Activated CD4-positive, alpha-beta T cell treated with anti-CD3 and anti-CD28 coated beads, Interleukin-2, amount 50 U/mL, for 16 hours (primary cell): ENCODE measurements around the gene IFNAR1.
A peak's percentile ranks its signal among the peaks of the same experiment; 100 is the strongest.
"Not testable (repeated sequence)": the region's sequence is repeated elsewhere in the genome, so short reads cannot be mapped to it uniquely, and the experiment has no call there.

Experiments used
- DNase-seq: peaks from one replicate; pipeline ENCODE4 v3.0.0-alpha.2; 2020

IFNAR1 gene

DNA sequence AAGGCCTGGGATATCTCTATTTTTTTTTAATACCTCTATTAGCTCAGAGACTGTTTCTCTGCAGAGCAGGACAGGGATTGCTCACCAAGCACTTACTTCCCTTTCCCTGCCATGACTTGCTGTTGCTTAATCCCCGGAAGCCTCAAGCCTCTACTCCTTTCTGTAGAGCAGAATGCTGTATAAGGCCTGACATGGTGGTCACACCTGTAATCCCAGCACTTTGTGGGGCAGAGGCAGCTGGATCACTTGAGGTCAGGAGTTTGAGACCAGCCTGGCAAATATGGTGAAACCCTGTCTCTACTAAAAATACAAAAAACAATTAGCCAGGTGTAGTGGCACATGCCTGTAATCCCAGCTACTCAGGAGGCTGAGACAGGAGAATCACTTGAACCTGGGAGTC, 55.2 kb downstream of the IFNAR1 start:
- not testable (repeated sequence) for DNase-seq

DNA sequence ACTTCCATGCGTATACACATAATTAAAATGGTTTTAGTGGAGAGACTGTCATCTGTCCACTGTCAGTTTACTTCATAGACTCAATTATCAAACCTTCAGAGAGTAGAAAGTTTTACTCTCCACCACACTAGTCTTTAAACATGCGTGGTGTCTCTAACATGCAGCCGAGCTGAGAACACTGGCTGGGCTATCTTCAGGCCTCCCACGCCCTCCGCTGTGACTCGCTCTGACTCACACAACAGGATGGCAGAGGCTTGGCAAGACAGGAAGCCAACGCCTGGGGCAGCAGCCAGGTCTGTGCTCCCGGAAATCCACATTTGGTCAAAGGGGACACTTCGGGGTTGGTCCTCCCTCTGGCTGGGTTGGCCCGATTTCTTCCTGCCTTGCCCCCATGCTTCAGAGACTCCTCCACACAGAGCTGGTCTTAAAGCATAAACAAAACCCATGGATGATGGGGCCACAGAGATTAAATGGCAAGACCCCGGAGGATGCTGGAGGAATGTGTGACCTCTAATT, 55.8 kb downstream of the IFNAR1 start:
- DNase-seq, result peak; percentile 92

DNA sequence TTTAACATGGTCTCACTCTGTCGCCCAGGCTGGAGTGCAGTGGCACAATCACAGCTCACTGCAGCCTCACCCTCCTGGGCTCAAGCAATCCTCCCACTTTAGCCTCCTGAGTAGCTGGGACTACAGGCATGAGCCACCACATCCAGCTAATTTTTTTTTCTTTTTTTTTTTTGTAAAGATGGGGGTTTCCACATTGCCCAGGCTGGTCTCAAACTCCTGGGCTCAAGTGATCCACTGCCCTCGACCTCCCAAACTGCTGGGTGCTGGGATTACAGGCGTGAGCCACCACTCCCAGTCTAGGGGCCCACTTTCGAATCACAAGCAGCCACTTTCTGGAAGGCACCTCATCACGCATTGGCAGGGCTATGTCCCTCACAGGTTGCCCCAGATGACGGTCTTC, 56.6 kb downstream of the IFNAR1 start:
- not testable (repeated sequence) for DNase-seq

DNA sequence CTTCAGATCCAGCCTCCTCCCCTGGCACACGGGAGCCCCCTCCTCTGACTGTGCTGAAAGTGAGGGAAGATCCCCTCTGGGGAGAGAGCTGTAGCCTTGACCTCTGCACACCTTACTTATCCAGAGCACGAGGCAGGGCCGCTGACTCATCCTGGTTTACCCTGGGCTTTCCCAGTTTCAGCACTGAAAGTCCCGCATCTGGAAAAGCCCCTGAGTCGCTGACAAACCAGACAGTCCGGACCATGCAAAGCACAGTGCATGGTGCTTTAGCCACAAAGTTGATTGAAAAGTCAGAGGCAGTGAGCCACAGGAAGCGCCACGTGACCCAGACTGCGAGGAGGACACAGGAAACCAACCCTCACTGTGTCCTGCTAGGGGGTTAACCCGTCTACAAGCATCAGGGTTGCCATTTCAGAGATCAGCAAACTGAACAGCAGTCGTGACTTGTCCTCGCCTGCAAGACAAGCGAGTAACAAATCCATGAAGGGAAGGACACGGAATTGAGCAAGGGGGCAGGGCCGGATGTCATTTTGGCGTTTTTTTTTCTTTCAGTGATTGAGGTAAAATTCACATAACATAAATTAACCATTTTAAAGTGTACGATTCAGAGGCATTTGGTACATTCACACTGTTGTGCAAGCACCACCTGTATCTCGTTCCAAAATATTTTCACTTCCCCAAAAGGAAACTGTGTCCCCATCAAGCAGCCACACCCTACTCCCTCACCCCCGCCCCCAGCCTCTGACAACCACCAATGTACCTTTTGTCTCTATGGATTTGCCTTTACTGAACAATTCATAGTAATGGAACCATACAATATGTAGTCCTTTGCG, 58.5 kb downstream of the IFNAR1 start:
- peak; percentile 77 for DNase-seq

DNA sequence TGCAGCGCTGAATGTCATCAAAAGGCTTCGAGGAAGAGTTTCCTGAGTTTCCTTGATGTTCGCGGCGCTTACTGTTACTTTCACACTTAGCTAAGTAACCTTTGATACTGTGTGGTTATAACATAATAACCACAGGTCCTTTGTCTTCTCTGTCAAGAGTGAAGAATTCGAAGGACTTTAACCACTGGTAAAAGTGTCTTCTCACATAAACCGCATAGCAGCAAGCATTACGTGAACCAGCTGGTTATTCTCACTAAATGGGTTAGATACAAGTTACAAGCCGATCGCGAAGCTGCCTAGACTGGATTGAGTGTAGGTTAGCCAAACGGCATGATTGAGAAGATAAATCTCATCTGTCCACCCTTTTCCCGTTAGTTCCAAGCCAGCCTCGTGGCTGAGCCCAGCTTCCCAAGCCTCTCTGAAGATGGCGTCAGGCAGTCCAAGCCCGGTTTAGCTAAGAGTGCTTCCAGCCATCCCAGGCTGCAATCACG, 60.1 kb downstream of the IFNAR1 start:
- DNase-seq, result peak; percentile 77

DNA sequence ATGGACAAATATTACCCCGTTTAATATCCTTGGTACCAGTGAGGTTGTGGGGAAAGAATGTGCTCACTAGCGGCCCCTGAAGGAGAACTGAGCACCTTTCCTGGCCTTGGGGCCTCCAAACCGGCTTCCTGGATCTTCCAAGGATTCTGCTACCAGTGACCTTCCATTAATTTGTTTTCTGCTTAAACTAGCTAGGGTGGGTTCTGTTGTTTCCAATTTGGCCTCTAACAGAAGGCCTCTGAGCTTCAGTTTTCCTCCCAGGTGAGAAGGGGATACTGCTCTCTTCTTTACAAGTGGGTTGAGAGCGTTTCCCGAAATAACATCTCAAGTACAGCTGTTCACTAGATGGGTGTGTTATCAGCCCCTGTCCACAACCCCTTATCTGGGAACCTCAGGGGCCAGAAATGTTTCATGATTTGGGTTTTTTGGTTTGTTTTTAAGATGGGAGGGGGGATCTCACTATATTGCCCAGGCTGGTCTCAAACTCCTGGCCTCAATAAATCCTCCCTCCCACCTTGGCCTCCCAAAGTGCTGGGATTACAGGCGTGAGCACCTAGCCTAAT, 61.5 kb downstream of the IFNAR1 start:
- no peak for DNase-seq

DNA sequence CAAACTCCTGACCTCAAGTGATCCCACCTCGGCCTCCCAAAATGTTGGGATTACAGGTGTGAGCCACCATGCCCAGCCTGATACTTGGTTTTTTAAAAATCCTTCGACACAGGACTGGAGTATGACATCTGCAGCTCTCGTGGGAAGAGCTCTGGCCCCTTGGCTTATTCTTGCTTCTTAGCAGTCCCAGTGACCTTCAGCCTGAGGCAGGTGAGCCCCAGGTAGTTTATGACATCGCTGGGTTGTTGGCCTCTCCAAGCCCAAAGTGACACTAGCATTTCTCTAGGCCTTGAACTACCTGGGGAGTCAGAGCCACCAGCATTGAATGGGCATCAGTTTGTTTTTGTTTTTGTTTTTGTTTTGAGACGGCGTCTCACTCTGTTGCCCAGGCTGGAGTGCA, 62.5 kb downstream of the IFNAR1 start:
- no peak for DNase-seq

DNA sequence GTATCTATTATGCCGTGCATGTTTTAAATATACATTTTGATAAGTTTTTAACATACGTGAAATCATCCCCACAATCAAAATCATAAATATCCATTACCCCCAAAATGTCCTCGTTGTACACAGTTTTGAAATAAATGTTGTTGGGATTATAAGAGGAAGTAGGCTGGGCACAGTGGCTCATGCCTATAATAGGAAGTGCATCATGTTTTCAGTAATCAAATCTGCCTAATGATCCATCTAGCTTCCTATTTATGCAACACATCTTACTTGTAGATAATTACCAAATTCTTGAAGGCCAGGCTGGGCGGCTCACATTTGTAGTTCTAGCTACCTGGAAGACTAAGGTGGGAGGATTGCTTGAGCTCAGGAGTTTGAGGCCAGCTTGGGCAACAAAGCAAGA, 63.4 kb downstream of the IFNAR1 start:
- no peak for DNase-seq

DNA sequence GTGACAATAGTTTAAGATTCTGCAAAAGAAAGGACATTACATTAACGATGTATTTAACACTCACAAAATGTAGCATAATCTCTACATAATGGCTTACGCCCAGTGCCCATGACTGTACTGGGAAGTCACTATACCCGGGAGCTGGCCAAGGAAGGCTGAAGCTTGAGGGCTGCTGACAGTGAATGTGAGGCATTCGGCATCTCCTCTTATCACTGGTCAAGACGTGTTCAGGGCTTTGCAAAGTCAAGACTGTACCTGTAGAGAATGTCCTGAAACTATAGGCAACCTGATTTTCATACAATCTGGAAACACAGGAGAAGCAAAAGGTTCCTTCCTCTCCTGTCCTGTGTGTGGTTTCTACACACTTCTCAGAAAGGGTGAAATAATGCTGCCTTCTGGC, 65.7 kb downstream of the IFNAR1 start:
- DNase-seq, result no peak

DNA sequence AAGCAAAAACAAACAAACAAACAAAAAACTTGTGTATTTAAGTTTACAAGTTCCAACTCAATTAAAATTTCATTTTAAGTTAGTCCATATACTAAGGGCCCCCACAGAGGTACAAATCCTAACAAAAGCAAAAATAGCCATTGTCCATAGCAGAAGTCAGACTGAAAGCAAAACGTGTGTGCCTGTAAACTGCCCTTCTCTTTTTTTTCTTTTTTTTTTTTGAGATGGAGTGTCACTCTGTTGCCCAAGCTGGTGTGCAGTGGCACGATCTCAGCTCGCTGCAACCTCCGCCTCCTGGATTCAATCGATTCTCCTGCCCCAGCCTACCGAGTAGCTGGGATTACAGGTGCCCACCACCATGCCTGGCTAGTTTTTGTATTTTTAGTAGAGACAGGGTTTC, 66.9 kb downstream of the IFNAR1 start:
- no peak for DNase-seq

DNA sequence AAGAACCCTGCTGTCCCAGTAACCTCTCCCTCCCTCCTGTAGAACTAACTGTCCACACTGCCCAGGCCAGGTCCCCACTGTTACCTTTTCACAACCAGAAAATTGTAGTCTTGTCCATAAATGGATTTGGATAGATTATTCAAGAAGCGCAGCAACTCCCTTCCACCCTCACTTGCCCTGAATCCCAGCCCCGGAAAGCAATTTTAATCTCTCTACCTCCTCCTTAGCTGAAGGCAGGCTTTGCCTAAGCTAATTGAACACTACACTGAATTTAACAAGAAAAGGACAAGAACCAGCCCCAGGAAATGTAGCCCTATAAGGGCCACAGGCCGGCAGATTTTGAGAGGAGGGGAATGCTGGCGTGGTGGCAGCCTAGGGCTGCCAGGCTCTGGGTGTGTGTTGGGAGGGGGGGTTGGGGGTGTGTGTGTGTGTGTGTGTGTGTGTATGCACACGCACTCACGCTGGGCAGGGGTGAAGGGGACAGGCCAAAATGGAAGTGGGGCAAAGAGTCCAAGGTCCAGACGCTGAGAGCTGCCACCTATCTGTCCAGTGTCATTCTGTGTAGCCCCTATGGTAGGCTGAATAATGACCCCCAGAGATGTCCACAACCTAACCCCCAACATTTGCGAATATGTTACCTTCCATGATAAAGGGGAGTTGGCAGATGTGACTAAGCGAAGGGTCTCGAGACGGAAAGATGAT, 67.7 kb downstream of the IFNAR1 start:
- DNase-seq, result no peak

DNA sequence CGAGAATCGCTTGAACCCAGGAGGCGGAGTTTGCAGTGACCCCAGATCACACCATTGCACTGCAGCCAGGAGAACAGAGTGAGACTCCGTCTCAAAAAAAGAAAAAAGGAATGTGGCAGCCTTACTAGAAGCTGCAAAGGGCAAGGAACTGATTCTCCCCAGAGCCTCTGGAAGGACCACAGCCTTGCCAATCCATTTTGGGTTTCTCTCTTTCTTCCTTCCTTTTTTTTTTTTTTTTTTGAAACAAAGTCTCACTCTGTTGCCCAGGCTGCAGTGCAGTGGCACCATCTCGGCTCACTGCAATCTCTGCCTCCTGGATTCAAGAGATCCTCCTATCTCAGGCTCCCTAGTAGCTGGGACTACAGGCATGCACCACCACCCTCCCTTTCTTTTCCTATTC, 68.6 kb downstream of the IFNAR1 start:
- no peak for DNase-seq

DNA sequence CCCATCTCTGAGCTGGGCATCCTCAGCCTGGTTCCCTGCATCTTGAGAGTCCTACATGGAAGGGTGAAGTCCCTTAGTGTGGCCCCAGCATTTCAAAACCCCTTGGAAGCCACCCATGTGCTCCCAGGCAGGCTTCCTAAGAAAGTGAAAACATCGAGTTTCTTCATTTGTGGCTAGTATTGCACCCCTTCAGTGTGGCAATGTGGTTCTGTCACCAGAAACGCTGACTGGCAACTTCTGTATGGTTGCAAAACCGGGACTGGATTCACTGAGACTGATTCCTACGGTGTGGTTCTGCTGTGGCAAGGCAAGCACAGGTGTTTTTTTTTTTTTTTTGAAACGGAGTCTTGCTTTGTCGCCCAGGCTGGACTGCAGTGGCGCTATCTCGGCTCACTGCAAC, 69.5 kb downstream of the IFNAR1 start:
- DNase-seq, result no peak

DNA sequence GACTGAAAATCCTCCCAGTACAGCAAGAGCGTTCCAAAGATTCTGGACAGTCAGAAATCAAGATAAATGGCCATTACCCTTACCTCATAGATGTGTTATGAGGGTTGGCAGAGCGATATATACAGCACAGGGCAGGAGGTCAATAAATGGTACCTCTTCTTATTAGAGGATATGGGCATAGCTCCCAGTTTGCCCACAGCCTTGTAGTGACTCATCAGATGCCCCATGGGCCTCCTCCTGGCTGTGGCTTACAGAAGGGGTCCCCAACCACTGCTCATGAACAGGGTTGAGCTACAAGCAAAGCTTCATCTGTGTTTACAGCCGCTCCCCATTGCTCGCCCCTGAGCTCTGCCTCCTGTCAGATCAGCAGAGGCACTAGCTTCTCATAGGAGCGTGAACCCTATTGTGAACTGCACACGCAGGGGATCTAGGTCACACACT, 71.1 kb downstream of the IFNAR1 start:
- no peak for DNase-seq

DNA sequence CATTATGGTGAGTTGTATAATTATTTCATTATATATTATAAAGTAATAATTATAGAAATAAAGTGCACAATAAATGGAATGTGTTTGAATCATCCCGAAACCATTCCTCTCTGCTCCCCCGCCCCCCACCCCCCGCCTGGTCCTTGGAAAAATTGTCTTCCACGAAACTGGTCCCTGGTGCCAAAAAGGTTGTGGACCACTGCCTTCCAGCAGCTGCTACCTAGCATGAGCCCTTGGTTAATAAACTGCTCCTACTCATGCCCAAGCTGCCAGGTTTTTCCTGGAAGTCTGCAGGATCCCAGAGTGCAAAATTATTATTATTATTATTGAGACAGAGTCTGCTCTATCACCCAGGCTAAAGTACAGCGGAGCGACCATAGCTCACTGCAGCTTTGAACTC, 71.7 kb downstream of the IFNAR1 start:
- DNase-seq, result no peak

DNA sequence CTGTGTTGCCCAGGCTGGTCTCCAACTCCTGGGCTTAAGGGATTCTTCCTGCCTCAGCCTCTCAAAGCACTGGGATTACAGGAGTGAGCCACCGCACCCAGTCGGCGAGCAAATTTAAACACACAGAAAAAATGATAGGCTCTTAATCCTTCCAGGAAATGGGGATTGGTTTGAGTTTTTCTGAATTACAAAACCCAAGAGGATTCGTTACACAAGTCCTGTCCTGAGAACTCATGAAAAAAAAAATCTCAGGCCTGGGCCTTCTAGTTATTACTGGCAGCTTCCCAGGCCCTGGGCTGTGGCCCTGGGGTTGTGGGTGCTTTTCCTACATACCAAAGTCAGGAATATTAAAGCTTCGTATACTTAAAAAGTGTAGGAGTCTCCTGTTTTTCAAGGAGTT, 72.2 kb downstream of the IFNAR1 start:
- no peak for DNase-seq

DNA sequence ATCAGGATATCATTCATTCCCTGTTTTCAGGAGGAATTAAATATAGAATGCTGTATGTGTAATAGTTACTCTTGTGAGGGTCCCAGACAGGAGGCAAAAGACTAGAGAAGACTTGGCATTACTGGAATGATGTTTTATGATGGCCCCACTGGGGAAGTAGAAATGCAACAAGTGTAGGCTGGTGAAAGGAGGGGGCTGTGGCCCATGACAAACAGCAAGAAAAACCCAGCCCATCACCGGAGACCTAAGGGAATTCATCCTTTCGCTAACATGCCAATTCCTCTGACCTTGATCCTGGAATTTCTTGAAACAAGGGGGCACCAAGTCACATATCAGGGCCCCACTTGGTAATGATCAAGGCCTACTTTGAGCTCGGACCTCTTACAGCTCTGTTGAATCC, 72.9 kb downstream of the IFNAR1 start:
- no peak for DNase-seq

DNA sequence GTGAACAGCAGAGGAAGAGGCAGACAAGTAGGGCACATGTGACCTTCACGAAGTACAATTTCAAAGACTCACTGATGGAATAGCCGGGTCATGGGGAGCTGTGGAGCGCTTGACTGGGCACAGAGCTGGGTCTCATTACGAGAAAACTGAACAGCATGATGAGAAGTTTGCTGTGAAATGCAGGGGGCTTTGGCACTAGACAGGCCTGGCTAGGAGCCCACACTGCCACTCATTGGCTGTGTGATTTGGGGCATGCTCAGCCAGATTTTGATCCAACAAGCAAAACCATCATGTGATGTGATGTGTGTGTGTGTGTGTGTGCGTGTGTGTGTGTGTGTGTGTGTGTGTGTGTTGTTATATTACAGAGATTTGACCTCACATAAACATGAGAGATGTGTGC, 73.6 kb downstream of the IFNAR1 start:
- DNase-seq, result no peak

DNA sequence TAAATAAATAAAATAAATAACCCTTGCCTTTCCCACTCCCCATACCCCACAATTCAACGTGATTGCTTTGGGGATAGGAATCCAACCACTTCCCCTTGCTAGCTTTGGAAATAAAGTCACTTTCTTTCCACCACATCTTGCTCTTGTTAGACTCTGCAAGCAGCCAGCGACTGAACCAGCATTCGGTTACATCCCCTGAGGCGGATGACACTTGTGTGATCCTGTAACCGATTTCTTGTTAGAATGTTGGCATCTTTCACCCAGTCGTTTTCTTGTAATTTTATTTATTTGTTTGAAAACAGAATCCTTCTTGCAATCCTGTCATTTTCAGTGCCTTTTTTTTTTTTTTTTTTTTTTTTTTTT, 76.8 kb downstream of the IFNAR1 start:
- no peak for DNase-seq

DNA sequence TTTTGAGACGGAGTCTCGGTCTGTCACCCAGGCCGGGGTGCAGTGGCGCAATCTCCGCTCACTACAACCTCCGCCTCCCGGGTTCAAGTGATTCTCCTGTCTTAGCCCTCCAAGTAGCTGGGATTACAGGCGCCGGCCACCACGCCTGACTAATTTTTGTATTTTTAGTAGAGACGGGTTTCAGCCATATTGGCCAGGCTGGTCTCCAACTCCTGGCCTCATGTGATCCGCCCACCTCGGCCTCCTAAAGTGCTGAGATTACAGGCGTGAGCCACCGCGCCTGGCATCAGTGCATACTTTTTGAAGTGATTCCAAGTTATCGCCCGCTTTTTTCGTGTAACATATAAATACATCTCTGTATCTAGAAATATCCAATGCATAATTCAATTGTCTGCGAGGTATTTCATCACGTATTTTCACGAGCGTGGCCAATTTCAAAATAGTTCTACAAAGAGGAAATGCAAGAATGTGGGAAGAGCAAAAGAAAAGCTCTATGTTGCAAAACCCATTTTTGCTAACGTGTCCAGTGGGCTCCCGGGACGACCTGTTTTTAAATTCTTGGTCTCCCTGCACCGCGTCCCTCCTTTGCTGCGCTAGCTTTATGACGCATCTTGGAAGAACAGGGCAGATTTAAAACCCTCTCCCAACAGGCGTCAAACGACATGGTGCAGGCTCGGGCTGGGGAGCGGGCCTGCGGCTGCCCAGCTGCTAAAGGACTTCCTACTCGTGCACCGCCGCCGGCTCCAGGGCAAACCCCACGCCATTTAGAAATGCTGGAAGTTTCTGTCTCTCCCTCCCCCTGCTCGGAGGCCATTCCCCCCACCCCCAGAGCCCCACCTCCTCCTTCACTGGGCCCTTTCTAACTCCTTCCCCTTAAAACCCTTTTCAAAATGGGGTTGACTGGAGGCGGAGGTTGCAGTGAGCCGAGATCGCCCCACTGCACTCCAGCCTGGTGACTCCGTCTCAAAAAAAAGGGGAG, 77.5 kb downstream of the IFNAR1 start:
- DNase-seq, result no peak

DNA sequence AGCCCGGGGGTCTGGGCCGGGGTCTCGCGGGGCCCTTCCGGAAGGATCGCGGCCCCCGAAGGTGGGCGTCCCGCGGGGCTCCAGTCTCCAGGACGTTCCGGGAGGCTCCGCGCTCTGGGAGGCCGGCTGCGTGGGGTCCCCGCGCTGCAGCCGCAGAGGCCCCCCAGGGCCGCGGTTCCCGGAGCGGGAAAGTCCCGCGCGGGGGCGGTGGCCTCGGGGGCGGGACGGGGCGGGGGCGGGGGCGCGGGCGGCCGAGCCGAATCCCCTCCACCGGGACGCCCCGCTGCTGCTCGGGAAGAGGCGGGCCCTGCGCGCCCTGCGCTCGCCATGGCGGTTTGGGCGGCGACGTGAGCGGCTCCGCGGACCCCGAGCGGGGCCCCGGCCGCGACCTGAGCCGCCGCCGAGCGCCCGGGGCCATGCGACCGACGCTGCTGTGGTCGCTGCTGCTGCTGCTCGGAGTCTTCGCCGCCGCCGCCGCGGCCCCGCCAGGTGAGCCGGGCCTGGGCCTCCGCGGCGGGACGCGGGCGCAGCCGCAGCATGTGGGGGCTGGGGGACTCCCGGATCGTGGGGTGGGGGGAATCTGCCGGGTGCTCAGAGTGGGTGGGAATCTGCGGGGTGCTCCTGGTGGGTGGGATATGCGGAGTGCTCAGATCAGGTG, 78.5 kb downstream of the IFNAR1 start, which contains the start of gene IFNGR2:
IFNGR2 (plus strand) TSS at position 286 of the 658 bp plus-strand sequence; CDS start at position 417, 131 bp downstream.
- DNase-seq, result no peak
